Fibroblast of peridontal ligament (primary cell): ENCODE measurements around the gene STAT2.
"Not testable (repeated sequence)": the region's sequence is repeated elsewhere in the genome, so short reads cannot be mapped to it uniquely, and the experiment has no call there.

Experiments used
- DNase-seq: peaks from one replicate; pipeline ENCODE4 v3.0.0-alpha.2; 2010; ENCODE audit errors: extremely low read depth

Gene STAT2

DNA sequence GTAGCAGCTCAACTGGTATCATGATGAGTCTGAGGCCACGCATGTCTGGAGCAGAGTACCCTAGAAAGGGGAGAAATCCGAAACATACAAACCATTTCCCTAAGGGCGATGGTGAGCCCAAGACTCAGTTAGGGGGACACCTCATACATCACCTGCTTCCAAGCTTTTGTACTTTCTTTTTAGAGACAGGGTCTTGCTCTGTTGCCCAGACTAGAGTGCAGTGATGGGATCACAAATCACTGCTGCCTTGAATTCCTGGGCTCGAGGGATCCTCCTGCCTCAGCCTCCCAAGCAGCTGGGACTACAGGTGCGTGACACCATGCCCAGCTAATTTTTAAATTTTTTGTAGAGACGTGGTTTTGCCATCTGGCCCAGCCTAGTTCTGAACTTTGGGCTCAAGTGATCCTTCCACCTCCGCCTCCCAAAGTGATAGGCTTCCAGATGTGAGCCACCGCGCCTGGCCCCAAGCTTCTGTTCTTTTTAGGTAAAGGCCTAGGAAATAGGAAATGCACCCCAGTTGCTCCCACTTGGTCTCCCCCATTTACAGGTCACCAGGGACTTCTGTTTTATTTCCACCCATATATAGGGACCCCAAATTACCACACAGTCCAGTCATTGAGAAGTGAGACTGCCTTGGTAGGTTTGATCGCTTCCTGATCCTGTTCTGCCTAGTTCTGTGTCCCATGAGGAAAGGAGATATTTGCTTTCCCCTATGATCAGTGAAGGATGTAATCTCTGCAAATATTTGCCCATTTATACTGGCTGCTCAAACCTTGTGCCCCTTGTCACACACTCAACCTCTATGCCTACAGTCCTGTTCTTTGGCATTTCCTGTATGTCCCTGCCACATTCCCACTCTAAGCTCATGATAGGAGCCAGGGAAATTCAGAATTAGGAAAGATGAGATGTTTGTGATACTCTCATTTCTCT is 2.5 kb upstream of the STAT2 start, which contains the start of gene APOF:
Gene APOF (minus strand): TSS at position 728 of the 930 bp plus-strand sequence. CDS start 112 bp downstream, at position 616.
- DNase-seq: no peak

DNA sequence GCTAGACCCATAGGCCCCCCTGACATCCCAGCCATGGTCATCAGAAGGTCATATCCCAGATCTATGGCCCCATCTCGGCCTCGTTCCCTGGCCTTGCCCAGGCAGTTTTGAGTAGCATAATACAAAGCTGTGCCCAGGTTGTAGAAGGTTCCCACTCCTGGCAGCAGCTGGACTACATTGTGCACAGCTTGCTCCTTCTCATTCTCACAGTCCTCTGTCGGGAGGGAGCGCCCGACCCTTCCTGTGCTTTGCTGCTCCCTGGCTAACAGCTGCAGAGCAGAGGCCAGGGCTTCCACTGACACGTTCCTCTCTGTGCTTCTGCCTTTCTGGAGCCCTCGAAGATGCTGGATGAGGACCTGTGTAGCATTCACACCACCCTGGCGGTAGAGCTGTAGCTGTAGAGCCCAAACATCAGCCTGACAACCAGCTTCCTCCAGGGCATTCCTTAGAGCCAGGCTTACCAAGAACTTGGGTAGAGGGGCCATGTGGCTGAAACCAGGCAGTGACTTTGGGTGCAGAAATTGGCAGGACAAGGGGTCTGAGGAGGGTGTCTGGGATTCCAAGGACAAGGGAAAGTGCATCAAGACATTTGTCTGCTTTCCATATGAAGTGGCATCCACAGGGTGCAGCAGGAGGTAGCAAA is 1.7 kb upstream of the STAT2 start:
- DNase-seq: no peak

DNA sequence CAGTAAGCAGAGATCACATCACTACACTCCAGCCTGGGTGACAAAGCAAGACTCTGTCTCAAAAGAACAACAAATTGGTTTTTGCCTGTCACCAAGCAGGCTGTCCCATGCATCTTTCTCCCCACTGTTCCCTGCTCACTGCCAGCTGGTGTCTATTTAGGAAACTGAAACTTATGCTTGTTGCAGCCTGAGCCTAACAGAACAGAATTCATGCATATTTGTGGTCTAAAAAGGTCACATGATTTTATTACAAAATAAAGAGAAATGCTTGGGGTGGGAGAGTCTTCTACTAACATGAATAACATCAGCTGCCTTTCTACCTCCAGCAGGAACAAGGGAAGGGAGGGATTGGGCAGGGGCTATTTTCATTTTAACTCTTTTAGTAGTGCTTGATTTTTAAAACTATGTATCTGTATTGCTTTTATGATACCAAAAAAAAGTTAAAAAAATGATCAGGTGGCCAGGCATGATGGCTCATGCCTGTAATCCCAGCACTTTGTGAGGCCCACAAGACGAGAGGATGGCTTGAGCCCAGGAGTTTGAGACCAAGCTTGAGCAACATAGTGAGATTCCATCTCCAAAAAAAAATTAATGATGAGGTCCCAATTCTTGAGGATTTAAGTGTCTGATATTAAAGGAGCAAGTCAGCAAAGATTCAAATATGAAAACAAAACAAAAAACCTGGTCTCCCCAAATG is 923 bp downstream of the STAT2 start:
- DNase-seq: peak; percentile 94

DNA sequence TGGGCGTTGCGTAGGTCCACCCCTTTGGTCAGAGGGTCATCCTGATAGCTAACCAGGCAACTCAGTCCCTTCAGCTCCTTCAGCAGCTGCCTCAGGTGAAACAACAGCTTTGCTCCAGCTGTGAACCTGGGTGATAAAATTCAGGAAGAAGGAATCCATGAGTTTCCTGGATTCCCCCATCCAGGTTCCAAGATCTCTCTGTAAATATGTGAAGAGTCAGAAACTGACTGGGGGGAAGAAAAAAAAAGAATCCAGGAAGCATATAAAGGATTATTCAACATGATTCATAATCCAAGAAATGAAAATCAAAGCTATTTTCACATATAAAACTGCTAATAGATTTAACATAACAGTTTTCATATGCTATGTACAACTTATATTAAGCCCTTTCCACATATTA is 8.6 kb downstream of the STAT2 start:
- DNase-seq: no peak

DNA sequence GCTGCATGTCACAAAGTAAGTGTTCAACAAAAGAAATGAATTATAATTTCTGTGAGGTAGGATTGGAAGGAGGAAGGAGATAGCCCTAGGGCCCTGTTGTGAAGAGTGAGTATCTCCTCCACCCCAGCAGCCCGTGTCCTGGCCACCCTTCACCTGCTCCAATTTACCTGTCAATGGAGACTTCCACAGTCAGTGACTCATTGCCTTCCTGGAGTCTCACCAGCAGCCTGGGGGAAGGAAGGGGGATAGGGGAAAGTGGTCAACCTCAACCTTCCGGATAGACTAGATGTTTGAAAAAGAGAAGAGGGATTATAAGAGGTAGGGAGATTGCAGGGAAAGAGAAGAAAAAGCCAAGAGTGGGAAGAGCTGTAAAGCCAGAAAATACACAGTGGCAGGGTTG is 9.2 kb downstream of the STAT2 start:
- no peak for DNase-seq

DNA sequence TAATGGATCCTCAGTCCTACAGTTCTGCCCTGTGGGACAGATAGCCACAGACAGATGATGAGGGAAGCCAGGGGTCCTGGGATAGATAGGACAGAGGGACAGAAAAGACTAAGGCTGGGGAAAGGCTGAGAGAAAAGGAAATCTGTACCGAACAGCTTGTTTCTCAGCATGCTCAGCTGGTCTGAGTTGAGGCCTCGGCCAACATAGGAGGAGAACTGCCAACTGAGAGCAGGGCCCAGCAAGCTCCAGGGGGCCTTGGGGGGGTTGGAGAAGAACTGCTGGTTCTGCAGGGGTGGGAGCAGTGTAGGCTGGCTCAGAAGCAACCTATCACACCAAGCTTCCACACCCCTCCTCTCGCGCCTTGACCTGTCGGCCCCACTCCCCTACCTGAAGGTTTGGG is 11.1 kb downstream of the STAT2 start:
- no peak for DNase-seq

DNA sequence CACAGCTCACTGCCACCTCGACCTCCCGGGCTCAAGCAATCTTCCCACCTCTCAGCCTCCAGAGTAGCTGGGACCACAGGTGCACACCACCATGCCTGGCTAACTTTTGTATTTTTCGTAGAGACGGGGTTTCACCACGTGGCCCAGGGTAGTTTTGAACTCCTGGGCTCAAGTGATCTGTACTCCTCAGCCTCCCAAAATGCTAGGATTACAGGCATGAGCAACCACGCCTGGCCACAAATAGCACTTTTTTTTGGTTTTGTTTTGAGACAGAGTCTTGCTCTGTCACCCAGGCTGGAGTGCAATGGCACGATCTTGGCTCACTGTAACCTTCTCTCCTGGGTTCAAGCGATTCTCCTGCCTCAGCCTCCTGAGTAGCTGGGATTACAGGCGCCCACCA is 12.7 kb downstream of the STAT2 start:
- DNase-seq: not testable (repeated sequence)

DNA sequence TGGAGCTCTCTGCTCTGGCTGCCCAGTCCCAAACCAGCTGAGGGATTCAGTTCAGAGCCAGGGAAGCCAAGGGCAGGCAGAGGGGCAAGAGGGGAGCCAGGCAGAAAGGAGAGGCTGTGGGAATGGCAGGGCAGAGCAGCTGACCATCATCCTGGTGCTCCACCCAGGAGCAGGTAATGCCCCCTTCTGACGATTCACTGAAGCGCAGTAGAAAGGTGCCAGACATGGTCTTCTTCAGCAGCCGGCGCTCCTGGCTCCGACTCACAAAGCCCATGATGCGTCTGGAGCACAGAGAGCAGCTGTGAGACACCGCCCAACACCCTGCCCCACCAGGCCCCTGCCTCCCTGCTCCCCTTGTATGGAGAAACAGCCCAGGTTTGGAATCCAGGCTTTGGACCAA is 13.2 kb downstream of the STAT2 start:
- no peak for DNase-seq

DNA sequence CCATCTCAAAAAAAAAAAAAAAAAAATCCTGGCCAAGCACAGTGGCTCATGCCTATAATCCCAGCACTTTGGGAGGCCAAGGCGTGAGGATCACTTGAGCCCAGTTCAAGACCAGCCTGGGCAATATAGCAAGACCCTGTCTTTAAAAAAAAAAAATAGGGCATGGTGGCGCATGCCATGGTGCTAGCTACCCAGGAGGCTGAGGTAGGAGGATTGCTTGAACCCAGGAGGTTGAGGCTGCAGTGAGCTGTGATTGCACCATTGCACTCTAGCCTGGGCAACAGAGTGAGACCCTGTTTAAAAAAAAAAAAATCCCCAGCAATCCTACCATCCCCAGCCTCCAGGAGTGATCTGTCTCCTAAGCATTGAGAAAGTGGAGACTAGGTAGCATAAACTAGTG is 17.6 kb downstream of the STAT2 start:
- DNase-seq: not testable (repeated sequence)

DNA sequence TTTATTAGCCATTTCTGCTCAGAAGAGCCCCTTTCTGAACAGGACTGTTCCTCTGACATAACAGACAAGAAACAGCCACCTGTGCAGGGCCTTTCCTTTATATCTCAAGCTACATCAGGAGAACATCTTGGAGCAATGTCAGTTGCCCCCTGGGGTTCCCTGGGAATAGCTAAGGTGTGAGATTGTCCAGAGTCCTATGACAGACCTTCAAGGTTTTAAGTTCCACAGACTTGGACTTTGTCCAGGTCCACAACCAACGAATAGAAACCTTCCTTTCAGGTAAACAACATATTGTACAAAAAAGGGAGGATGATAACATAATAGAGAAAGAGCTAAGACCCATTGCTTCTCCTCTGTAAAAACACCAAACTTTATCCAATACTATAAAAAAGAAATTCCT is 18.3 kb downstream of the STAT2 start:
- DNase-seq: no peak

DNA sequence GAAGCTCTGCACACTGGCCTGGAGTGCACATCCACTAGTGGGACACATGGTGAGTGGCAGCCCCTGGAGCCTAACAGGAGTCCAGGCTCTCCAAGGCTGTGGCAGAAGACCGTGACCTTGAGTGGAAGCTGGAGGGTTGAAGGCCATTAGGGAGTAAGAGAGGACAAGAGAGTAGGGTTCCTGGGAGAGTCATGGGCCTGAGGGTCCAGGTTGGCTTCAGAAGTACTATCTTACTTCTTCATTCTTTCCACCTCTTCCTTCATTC is 20.8 kb downstream of the STAT2 start:
- no peak for DNase-seq

DNA sequence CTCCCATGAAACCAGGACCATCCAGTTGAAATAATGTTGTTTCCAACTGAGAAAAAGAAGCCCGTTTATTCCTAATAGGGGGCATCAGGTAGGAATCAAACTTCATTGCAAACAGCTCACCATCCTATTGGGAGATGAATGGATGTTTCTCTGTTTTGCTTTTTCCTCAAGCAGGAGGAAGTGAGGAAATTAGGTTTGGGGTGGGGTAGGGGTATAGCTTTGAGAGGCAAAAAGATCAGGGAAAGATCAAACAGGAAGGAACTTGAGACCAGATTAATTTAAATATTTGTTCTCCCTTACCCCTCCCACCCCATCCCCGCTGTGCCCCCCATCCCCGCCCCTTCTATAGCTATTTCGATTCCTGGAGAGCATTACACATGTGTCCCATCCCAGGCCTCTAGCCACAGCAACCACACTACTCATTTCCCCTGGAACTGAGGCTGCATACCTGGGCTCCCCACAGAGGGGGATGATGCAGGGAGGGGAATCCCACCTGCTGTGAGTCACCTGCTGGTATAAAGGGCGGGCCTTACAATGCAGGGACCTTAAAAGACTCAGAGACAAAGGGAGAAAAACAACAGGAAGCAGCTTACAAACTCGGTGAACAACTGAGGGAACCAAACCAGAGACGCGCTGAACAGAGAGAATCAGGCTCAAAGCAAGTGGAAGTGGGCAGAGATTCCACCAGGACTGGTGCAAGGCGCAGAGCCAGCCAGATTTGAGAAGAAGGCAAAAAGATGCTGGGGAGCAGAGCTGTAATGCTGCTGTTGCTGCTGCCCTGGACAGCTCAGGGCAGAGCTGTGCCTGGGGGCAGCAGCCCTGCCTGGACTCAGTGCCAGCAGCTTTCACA is 21.4 kb downstream of the STAT2 start, which contains the start of gene IL23A:
Gene IL23A (plus strand): TSS at position 577 of the 850 bp plus-strand sequence. CDS start 161 bp downstream, at position 738.
- no peak for DNase-seq

DNA sequence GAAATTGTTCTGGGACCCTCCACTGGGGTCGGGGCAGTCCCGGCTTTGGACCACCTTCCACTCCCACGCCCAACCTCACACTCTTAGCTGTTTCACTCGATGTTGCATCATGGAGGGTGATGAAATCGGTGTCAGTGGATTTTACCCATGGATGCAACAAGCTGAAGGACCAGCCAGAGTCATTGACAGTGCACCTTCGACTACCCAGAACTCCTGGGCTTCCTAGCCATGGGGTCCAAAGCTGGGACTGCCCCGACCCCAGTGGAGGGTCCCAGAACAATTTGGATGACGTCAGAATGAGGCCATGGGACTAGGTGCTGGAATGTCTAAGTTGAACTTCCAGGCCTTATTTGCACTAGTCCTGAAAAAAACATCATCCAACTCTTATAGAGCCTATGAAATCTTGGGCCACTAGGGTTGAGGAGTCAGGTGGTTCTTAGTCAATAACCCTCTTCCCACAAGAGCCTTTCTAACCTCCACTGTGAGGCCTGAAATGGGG is 22.1 kb downstream of the STAT2 start:
- no peak for DNase-seq

DNA sequence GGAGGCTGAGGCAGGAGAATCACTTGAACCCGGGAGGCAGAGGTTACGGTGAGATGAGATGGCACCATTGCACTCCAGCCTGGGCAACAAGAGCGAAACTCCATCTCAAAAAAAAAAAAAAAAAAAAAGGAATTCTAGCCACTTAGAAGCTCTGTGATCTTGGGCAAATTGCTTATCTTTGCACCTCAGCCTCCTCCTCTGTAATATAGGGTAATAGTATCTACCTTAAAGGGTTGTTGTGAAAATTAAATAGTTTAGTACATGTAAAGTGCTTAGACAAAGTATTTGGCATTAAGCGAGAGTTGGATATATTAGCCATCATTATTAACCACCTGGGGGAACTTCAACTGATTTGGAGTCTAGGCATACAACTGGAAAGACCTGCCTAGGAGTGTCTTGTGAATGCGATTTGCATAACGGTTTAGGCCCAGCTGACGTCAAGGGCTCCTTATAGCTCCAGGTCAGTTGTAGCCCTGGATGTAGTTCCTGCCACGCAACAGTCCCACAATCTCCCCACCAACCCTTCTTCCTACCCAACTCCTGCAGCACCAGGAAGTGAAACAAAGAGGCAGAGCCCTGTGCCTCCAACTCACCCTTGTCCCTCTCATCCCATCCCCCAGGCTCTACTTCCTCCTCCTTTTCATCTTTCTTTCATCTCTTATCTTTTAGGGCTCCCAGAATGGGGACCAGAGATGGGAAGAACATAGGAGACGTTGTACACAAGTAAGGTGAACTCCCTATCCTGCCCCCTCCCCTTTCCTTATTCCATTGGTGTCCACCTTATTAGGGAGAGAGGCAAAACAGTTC is 23.3 kb downstream of the STAT2 start:
- DNase-seq: no peak

DNA sequence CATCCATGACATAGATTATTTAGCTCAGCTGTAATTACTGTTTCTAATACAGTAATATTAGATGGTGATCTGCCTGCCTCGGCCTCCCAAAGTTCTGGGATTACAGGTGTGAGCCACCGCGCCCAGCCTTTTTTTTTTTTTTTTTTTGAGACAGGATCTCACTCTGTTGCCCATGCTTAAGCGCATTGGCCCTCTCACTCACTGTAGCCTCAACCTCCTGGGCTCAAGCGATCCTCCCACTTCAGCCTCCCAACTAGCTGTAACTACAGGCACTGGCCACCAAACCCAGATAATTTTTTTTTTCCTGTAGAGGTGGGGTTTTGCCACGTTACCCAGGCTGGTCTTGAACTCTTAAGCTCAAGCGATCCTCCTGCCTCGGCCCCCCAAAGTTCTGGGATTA is 24.4 kb downstream of the STAT2 start:
- DNase-seq: not testable (repeated sequence)

DNA sequence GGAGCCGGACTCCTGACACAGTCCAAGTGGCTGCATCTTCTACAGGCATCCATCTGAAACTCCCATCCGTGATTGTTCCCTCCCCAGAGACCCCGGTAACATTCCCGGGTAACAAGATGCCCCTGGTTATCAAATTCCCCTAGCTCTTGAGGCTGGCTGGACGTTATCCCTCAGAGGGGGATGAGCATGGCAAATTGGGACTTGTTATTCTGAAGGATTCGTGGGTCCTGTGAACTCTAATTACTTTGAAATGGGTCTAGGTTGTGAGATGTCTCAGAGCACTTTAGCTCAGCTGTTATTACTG is 25.5 kb downstream of the STAT2 start:
- DNase-seq: no peak

DNA sequence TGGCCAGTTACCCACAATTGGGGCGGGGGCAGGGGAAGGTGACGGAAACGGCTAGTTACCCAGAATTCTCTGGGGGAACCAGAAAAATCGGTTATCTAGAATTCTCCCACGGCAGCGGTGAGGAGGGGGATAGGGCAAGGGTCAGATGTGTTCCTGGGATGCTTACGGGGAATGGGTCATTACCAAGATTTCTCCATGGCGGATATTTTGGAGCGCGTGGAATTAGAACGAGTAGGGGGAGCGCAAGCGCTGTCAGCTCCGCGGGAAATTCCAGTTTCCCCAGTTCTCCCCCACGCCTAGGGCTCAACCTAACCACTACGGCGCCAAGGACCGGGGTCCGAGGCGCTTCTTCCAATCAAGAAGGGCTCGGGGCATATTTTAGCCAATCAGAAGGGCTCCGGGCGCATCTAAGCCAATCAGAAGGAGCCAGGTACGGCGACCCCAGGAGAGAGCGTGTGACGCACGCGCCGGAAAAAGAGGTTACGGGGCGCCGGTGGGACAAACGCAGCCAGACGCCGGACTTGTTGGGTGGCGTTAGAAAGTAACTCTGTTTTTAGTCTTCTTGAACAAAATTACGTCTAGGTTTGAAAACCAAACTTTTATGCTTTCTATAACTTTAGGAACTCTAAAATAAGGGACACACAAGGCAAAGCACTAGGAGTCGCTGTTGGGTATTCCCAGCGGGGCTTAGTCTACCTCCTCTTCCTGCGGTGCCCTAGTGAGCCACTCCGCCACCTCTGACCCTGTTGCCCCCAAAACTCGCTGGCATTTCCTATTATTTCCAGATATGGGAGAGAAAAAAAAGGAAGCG is 26.0 kb downstream of the STAT2 start, which contains the start of gene PAN2:
Gene PAN2 (minus strand): TSS at position 322 of the 811 bp plus-strand sequence. CDS start 906 bp downstream, outside the sequence.
- peak; percentile 98 for DNase-seq

DNA sequence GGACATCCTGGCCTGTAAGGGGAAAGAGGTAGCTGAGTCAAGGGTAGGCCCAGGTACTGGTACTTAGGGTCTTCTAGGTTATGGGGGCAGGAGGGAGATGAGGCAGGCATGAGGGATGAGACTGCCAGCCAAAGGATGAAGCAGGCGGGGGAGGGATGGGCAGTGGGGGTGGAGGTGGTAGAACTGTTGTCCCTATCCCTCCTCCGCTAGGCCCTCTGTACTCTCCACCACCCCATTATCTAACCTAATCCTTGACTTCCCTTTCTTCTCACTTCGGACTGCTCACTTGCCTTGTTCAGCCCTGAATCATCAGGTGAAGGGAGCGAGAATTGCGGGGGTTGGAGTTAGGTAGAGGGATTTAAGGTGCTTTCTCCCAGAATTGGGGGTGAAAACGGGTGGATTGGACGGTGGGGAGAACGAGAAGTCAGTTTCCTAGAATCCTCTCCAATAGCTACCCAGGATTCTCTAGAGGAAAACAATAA is 26.7 kb downstream of the STAT2 start:
- DNase-seq: no peak

DNA sequence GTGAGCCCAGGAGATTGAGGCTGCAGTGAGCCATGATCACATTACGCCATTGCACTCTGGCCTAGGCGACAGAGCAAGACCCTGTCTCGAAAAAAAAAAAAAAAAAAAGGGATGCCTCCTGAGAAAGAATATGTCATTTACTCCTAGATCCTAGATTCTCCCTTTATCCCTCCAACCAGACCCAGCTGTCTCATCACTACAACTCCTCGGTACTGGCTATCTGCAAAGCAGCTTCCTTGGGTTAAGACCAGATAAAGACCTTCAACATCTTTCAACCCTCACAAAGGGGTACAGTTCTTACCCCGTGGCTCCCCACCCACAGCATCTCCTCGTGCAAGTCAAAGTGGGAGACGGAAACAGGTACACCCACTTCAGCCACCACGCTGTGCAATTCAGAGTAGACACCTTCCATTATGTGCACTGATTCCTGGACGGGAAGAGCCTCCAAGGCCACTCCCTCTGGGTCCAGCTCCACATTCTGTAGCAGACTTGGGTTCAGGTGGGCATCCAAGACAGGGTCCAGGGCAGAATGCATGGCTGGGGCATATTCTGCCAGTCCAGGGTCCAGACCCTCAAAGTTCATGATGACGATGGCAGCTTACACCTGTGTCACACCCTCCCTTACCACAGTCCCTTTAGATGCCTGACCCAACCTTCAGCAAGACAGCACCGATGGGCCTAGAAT is 27.3 kb downstream of the STAT2 start:
- DNase-seq: no peak
